Thoracic aorta (tissue), 2 donors: ENCODE measurements around the gene PREX1. TPM values are rescaled to one million over a fixed set of nuclear protein-coding genes. Genes with fewer than 3 reads are reported as not detected.

Experiments used
- ATAC-seq: fragments of 150-250 bp; one replicate; pipeline ENCODE4 v1.8.0; 2017; ENCODE audit warnings: low read depth; ENCODE audit not compliant: insufficient number of reproducible peaks, low FRiP score
- DNase-seq: peaks from one replicate; pipeline ENCODE4 v3.0.0-alpha.2; 2020; ENCODE audit warnings: low spot score
- H3K27ac ChIP-seq, 2 donors: fragments of 200-600 bp; sonication (generic); 1 replicate in 1 of 2; 2 replicates in 1 of 2; pipeline ENCODE4 v1.5.1; 2016; ENCODE audit warnings: mild to moderate bottlenecking in 2 of 2, moderate library complexity in 2 of 2
- H3K27me3 ChIP-seq: fragments of 200-600 bp; sonication (generic); replicated peaks from 2 replicates; pipeline ENCODE4 v1.6.0; 2016; ENCODE audit warnings: mild to moderate bottlenecking; ENCODE audit not compliant: insufficient read depth
- H3K36me3 ChIP-seq: fragments of 200-600 bp; sonication (generic); one replicate; pipeline ENCODE4 v1.5.1; 2016
- H3K4me1 ChIP-seq, 2 donors: fragments of 200-600 bp; sonication (generic); 1 replicate in 1 of 2; 2 replicates in 1 of 2; pipeline versions ENCODE4 v1.5.1 to v1.6.0; 2016; ENCODE audit warnings: low read depth in 2 of 2, mild to moderate bottlenecking in 1 of 2; ENCODE audit not compliant: control insufficient read depth in 1 of 2
- H3K4me3 ChIP-seq: fragments of 200-600 bp; sonication (generic); 2 replicates; pipeline ENCODE4 v1.5.1; 2016; ENCODE audit warnings: mild to moderate bottlenecking
- H3K9me3 ChIP-seq: fragments of 200-600 bp; sonication (generic); 2 replicates; pipeline ENCODE4 v1.5.1; 2016
- CTCF ChIP-seq: fragments of 200-600 bp; sonication (generic); IDR thresholded peaks from one replicate; pipeline ENCODE4 v1.5.1; 2019; ENCODE audit warnings: antibody characterized with exemption
- total RNA-seq, 2 donors: library from RNA; depleted of rRNA; stranded (reverse); fragments of >200 nt; gene quantifications; one replicate each; pipeline versions ENCODE4 v1.1.0 to v1.2.3, GENCODE V29; 2016

The PREX1 gene
- total RNA-seq, 2 donors from 2014 or later: 94.6 to 101 TPM

- H3K36me3 ChIP-seq: peaks cover 5% of the 10 kb centered on the region
- peaks cover 16 to 44% of the 10 kb centered on the region in 2 donors for H3K4me1 ChIP-seq
- H3K27ac ChIP-seq: no peak overlapping the region
- TF ChIP-seq CTCF: no peak
- DNase-seq: no peak
- H3K9me3 ChIP-seq: no peaks in the 10 kb centered on the region
- no peak for ATAC-seq
- H3K4me3 ChIP-seq: no peak overlapping the region
- no peaks in the 10 kb centered on the region for H3K27me3 ChIP-seq
Measured at GRCh38 chr20:48736636-48737035, 91.2 kb downstream of the PREX1 start.

GRCh38 chr20:48736231-48736630, 91.6 kb downstream of the PREX1 start:
- Histone ChIP-seq H3K27ac (no peak overlapping the region), H3K36me3 (peaks cover 5% of the 10 kb centered on the region), H3K9me3 (no peaks in the 10 kb centered on the region), H3K27me3 (no peaks in the 10 kb centered on the region), H3K4me3 (no peak overlapping the region), H3K4me1 (peaks cover 16 to 47% of the 10 kb centered on the region in 2 donors)
- no peak for TF ChIP-seq CTCF
- ATAC-seq (no peak), DNase-seq (no peak)

GRCh38 chr20:48735112-48735511, 92.7 kb downstream of the PREX1 start:
- peaks cover 5% of the 10 kb centered on the region for H3K36me3 ChIP-seq
- DNase-seq: no peak
- no peaks in the 10 kb centered on the region for H3K27me3 ChIP-seq
- no peak overlapping the region for H3K27ac ChIP-seq
- no peak for ATAC-seq
- peaks cover 16 to 47% of the 10 kb centered on the region in 2 donors for H3K4me1 ChIP-seq
- TF ChIP-seq CTCF: no peak
- no peak overlapping the region for H3K4me3 ChIP-seq
- H3K9me3 ChIP-seq: no peaks in the 10 kb centered on the region

GRCh38 chr20:48734104-48734749, 93.6 kb downstream of the PREX1 start:
- Histone ChIP-seq H3K36me3 (peaks cover 5% of the 10 kb centered on the region), H3K4me1 (peaks cover 16 to 39% of the 10 kb centered on the region in 2 donors), H3K27me3 (no peaks in the 10 kb centered on the region), H3K27ac (no peak overlapping the region), H3K9me3 (no peaks in the 10 kb centered on the region), H3K4me3 (no peak overlapping the region)
- ATAC-seq (no peak), DNase-seq (no peak)
- no peak for TF ChIP-seq CTCF

GRCh38 chr20:48733296-48733790, 94.5 kb downstream of the PREX1 start:
- TF ChIP-seq CTCF: no peak
- H3K9me3 ChIP-seq: no peaks in the 10 kb centered on the region
- H3K27me3 ChIP-seq: no peaks in the 10 kb centered on the region
- peaks cover 9 to 30% of the 10 kb centered on the region in 2 donors for H3K4me1 ChIP-seq
- no peak for ATAC-seq
- peaks cover 5% of the 10 kb centered on the region for H3K36me3 ChIP-seq
- H3K27ac ChIP-seq: no peak overlapping the region
- DNase-seq: no peak
- H3K4me3 ChIP-seq: no peak overlapping the region
